Measurements from ENCODE around the gene RRP36.

Gene RRP36

GRCh38 chr6:43076464-43077332 is 55.3 kb downstream of the RRP36 start:
- intact Hi-C loops (cut with micrococcal nuclease), result no loop called here

GRCh38 chr6:43077333-43077809 is 55.9 kb downstream of the RRP36 start:
- H3K27ac Mint-ChIP-seq, result no peak overlapping the region
- H3K27me3 Mint-ChIP-seq, result peaks cover 30% of the 10 kb centered on the region
- intact Hi-C loops (cut with micrococcal nuclease), result no loop called here
- peak overlapping the region; percentile 66 for H3K4me3 Mint-ChIP-seq
- no peaks in the 10 kb centered on the region for H3K9me3 Mint-ChIP-seq
- H3K4me1 Mint-ChIP-seq (ENCODE audit: low read depth), result peaks cover 9% of the 10 kb centered on the region
- peaks cover 15% of the 10 kb centered on the region for H3K36me3 Mint-ChIP-seq (ENCODE audit: low read depth)

More at GRCh38 chr6:43076464-43077332, 55.3 kb downstream of the RRP36 start:
- Mint-ChIP-seq H3K4me3 (peak overlapping the region; percentile 66), H3K36me3 (ENCODE audit: low read depth) (peaks cover 20% of the 10 kb centered on the region), H3K9me3 (no peaks in the 10 kb centered on the region), H3K27me3 (peaks cover 30% of the 10 kb centered on the region), H3K4me1 (ENCODE audit: low read depth) (peaks cover 9% of the 10 kb centered on the region), H3K27ac (no peak overlapping the region)

GRCh38 chr6:43077981-43078511 is 56.6 kb downstream of the RRP36 start:
- Mint-ChIP-seq H3K27ac (no peak overlapping the region), H3K9me3 (no peaks in the 10 kb centered on the region), H3K4me1 (ENCODE audit: low read depth) (peaks cover 9% of the 10 kb centered on the region), H3K4me3 (no peak overlapping the region), H3K36me3 (ENCODE audit: low read depth) (peaks cover 11% of the 10 kb centered on the region), H3K27me3 (peaks cover 30% of the 10 kb centered on the region)
- intact Hi-C loops (cut with micrococcal nuclease), result no loop called here

- Mint-ChIP-seq H3K4me1 (ENCODE audit: low read depth) (peaks cover 9% of the 10 kb centered on the region), H3K9me3 (no peaks in the 10 kb centered on the region), H3K27me3 (peaks cover 30% of the 10 kb centered on the region), H3K36me3 (ENCODE audit: low read depth) (peaks cover 5% of the 10 kb centered on the region), H3K27ac (no peak overlapping the region), H3K4me3 (no peak overlapping the region)
- intact Hi-C loops (cut with micrococcal nuclease), result no loop called here
Observed at GRCh38 chr6:43078691-43079090, 57.3 kb downstream of the RRP36 start.
